ENCODE measurements around the gene VWA2. TPM values are rescaled to one million over a fixed set of nuclear protein-coding genes. Genes with fewer than 3 reads are reported as not detected.

Gene VWA2, protein sequence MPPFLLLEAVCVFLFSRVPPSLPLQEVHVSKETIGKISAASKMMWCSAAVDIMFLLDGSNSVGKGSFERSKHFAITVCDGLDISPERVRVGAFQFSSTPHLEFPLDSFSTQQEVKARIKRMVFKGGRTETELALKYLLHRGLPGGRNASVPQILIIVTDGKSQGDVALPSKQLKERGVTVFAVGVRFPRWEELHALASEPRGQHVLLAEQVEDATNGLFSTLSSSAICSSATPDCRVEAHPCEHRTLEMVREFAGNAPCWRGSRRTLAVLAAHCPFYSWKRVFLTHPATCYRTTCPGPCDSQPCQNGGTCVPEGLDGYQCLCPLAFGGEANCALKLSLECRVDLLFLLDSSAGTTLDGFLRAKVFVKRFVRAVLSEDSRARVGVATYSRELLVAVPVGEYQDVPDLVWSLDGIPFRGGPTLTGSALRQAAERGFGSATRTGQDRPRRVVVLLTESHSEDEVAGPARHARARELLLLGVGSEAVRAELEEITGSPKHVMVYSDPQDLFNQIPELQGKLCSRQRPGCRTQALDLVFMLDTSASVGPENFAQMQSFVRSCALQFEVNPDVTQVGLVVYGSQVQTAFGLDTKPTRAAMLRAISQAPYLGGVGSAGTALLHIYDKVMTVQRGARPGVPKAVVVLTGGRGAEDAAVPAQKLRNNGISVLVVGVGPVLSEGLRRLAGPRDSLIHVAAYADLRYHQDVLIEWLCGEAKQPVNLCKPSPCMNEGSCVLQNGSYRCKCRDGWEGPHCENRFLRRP
- not detected for polyA plus RNA-seq (2013, experiment 1 of 2; ENCODE audit: insufficient read length)
- not detected for polyA plus RNA-seq (2013, experiment 2 of 2; ENCODE audit: insufficient read length)

DNA sequence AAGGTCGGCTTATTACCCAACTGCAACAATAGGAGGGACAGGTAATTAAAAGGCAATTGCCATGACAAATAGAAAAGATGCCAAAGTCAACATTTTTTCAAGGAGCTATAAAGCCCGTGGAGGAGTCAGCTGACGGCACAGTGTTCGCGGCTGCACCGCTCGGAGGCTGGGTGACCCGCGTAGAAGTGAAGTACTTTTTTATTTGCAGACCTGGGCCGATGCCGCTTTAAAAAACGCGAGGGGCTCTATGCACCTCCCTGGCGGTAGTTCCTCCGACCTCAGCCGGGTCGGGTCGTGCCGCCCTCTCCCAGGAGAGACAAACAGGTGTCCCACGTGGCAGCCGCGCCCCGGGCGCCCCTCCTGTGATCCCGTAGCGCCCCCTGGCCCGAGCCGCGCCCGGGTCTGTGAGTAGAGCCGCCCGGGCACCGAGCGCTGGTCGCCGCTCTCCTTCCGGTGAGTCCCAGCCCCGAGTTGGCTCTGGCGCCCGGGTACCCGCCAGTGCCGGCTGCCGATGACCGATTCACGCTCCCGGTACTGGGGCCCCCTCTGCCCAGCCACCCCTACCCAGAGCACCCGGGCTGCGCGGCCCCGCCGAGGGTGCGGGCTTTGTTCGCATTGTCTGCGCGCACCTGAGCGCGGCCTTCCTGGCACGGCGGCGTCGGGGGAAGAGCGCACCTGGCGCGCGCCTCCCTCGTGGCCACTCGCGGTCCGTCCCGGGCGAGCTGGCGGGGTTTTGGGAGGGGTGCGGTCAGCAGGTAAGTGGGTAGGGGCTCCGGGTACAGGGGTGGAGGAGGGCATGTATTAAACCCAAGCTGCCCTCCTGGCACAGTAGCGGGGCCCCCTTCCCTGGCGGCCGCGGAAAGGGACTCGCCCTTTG, at the start of gene VWA2:
VWA2 (plus strand) TSS at position 138 of the 877 bp plus-strand sequence. CDS start 9,460 bp downstream, outside the sequence.
- DNase-seq = no peak

DNA sequence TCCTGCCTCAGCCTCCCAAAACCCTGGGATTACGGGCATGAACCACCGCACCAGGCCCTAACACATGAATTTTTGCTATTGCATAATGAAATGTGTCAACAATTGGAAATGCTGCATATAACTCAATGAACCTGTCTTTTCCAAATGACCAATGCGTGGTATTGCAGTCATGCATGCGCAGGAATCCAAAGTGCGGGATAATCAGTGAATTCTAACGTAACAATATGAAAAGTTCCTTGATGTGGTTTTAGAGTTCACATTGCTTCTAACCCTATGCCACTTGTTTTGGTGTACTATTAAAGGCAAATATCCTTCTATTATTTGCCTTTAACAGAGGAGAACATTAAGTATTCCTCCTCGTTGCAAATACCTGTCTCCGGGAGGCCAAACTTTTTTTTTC, 49.4 kb upstream of the VWA2 start:
- no peak for DNase-seq

DNA sequence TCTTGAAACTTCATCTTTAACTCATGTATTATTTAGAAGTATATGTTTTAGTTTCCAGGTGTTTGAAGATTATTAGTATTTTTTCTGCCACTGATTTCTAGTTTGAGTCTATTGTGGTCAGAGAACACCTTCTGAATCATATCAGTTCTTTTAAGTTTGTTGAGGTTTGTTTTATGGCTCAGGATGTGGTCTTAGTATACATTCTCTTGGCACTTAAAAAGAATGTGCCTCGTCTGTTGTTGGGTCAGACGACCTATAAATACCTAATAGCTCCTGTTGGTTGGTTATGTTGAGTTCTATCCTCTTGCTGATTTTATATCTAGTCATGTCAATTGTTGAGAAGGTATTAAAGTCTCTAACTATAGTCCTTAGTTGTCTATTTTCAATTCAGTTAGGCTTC, 44.0 kb upstream of the VWA2 start:
- DNase-seq = no peak

DNA sequence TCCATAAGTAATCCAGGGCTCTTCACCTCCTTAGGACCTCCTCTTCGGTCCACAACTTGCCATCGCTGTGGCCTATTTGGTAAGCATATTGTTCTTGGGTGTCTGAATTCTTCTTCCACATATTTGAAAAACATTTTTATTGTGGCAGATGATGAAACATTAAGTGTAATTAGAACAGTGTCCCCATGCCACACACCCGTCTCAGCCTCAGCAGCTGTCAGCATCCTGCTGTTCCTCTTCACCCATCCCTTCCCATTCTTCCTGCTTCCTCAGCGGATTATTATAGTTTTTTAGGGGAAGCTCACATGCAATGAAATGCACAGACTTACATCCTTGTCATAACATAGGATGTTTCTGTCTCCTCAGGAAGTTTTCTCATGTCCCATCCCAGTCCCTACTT, 39.8 kb upstream of the VWA2 start:
- DNase-seq = no peak

DNA sequence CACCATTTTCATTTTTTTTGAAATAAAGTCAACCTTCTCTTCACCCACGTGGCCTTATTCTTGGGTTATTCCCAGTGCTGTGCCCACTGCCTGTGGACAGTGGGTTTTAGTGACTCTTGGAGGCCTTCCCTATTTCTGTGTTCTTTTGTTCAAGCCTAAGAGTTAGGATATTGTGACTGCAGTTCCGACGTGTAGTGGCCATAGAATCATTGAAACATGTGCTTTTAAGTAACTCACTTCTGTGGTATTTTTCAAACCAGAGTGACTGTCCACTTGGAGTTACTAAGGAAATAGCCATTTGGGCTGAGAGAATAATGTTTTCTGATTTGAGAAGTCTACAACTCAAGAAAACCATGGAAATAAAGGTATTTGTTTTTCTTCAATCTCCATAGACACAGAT, 36.2 kb upstream of the VWA2 start:
- no peak for DNase-seq

DNA sequence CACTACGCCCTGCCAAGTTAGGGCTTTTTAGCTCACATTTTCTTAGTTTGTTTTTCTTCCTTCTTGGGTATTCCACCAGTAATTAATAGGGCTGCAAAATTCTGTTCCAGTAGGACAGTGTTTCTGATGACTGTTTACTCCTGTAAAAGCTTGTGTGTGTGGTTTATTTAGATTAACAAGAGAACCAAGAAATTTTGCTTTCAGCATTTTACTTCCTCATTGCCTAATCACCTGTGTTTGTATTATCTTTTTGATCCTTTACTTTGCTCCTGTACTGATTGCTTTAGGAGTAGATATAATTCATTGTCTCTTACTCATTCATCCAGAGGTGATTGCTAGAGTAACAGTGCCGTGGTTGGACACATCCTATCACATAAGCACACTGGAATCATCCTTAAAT, 32.2 kb upstream of the VWA2 start:
- no peak for DNase-seq

DNA sequence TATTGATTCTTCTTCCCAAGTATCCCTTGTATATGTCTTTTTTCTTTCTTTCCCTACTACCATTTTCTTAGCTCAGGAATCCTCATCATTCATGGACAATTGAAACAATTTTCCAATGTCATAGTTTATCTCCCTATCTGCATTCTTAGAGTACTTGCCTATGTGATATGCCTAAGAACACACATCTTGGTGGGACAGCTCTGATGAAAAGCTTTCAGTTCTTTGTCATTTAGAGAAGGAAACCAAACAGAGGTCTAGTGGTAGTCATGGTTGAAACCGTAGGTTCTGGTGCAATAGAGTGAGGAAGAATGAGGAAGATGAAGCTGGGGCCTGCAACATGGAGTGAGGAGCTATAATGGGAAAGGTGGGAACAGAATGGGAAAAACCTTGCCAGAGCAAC, 31.7 kb upstream of the VWA2 start:
- DNase-seq = no peak

DNA sequence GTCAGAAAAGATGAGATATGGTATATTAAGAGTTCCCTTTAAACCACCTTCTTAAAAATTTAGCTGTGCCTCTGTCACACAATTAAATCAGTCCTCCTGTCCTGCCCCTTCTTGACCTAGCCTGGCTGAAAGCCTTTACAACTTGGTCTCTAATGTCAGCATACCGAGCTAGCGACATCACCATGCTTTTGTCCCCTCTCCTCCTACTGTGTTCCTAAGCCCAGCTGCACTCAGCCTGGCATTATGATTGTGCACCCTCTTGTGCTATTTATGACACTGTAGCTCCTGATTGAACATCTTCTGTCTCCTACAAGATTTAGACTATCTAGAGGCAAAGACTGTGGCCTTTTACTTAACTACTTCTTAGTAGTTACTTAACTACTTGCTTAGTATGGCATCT, 30.7 kb upstream of the VWA2 start:
- no peak for DNase-seq

DNA sequence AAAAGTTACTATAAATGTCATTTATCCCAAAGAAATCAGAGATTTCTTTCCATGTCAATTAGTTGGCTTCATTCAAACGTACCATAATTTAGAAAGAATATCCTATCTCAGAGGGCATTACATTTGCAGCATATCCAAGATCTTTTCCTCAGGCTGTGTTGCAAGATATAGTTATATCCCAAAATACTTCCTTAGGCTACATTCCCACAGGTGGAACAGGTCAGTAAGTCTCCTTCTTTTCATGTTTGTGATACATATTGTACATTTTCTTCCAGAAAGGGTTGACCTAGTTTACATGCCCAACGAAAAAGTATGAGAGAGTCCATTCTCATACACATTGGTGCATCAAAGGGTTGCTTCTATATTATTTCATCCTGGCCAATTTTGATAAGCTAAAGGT, 26.9 kb upstream of the VWA2 start:
- no peak for DNase-seq

DNA sequence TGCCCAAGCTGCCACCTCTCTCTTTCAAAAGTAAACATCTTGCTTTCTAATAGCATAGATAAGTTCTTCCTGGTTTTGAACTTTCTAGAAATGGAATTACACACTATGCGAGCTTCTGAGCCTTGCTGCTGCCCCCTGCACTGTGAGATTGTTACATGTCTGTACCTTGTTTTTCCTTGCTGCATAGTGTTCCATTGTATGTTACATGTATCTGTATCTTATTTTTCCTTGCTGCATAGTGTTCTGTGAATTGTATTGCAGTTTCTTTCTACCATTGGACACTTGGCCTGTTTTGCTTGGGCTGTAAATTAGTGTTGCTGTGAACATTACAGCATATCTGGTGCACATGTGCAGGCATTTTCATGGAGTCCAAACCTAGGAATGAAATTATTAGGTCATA, 24.0 kb upstream of the VWA2 start:
- no peak for DNase-seq

DNA sequence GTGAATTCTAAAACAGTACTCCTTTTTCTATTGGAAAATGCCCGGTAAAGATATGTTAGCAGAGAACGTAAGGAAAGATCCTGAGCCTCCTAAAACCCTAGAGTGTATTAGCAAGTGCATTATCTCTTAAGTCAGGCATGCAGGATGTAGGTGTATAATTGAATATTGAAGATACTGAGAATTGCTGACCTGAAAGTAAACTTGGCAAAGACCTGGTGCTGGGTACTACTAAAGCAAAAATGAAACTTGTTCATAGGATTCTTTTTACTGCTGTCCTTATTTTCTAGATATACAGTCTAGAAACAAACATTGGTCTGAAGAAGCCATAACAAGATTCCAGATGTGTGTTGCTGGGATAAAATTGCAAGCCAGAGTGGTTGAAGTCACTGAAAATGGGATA, 18.8 kb upstream of the VWA2 start:
- no peak for DNase-seq

DNA sequence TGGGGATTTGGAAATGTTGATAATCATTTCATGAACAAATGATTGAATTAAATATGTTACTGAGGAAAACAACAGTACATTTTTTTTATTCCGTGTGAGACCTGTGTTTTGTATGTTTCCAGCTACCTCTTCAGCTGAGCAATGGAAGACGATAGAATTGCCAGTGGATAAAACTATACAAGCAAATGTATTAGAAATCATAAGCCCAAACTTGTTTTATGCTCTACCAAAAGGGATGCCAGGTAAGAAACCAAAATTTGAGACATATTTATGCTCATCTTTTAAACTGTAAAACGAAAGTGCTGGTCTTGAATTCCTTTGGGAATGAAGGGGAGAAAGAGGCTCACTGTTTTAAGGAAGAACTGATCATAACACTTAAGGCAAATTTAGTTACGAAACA, 17.8 kb upstream of the VWA2 start:
- no peak for DNase-seq

DNA sequence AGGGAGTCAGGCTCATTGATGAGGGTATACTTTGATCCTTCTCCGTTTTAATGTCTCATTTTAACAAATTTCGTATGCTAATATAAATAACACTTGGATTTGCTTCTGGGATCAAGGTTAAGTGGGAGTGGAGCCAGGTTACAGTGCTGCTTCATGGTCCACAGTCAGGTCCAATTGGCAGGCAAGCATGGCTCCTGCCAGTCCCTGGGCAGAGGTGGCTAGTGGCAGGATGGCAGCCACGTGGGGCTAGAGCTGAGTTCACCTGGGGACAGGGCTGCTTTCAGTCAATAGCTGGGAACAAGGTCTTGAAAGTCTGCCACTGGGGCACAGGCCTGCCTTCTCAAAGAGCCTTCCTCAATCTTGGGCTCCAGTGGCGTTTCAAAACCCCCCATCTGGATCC, 16.0 kb upstream of the VWA2 start:
- DNase-seq = no peak

DNA sequence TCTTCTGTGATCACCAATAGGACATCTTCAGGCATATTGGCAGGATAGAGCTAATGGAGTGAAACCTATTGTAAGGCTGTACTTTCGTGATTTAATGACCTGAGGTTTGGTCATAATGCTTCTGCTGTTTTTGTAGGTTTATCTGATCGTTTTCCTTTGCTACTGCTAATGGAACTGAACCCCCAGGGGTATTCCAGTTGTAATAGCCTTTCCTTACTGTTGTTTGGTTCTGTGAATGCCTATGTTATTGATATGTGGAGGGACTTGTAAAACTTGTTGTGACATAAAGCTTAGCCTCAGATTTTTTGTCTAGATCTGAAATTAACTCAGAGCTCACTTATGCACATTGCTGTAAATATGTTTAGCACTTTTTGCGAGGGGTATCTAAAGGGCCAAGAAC, 10.9 kb upstream of the VWA2 start:
- no peak for DNase-seq

DNA sequence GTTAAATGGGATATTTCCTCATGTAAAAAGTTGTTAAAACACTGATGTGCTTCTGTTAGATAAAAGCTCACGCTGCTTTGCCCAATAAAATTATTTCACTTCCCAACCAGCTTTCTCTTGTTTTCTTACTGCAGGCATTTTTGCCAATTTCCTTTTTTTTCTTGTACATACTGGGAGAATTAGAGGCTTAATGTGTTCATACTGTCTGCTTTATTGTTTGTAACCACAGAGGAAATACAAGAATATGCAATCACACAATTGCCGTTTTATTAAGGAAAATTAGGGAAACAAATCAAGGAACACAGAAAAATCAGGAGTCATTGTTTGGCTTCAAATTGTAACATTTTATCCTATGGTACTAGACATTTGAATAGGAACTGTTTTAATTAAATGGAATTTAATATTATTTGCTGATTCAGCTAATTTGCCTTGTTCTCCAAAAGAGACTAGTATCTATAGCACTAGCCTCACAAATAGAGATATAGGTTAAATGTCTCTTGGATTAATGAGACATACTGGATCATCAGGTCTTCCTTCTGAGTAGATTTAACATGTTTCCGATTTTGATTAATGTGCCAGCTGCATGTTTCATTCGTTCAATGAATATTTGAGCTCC, 6.4 kb upstream of the VWA2 start:
- no peak for DNase-seq

DNA sequence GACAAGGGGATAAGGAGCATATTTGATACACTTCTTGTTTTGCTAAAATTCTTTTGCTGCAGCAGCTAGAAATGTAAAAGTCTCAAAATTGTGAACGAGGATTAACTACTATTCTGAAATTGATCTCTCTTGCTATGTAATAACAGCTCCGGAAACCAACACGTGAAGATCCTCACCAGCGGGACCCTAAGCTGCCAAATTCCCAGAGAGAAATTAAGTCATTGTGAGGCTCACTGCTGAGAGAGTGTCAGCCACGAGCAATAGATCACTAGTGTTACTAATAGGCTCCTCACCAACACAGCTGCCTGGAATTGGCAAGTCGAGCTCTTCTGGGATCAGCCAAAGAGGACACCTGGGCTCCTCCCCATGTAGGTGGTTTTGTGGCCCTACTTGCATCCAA, 5.6 kb upstream of the VWA2 start:
- no peak for DNase-seq

DNA sequence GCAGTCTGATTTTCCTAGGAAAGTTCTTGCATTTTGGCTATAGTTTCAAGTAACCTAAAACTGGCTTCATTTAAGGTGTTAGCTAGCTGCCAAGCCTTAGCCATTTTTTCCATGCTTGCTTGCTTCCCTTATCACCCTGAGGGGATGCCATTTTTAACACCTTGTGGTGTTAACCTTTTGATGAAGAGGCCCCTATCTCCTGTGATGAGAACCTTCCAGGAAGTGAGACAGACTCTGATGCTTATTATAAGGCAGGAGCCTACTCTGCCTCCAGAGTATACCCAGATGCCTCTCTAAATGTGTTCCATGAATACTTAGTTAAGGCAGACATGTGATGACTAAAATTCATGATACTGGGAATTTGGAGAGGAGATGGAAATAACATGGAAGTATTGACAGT, 4.9 kb upstream of the VWA2 start:
- no peak for DNase-seq

DNA sequence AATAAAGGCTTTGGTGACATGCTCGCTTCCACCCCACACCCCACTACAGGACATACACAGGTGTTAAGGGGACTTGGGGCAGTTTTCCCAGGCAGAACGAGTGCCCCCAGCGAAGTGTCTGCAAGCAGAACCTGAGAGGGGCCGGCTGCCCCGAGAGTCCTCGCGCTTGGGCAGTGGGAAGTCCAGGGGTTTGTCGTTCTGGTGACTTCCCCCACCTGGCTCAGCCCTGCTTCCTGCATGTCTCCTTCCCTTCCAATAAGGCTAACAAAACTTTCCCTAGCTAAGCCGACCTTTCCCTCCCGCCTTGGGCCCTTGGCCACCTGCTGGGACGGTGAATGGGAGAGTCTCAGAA, 916 bp downstream of the VWA2 start:
- DNase-seq = no peak

DNA sequence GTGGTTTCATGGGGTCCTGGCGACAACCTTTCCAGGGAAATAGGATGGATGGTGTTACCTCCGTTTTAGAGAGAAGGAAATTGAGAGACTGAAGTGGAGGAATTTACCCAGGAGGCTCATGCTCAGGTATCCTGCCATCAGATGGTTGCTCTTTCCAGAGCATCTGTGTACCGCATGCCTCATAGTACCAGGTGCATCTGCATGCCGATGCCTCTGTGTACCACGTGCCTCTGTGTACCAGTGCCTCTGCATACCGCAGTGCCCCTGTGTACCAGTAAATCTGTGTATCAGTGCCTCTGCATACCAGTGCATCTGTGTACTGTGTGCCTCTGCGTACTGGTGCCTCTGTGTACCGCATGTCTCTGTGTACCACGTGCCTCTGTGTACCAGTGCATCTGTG, 3.2 kb downstream of the VWA2 start:
- no peak for DNase-seq

DNA sequence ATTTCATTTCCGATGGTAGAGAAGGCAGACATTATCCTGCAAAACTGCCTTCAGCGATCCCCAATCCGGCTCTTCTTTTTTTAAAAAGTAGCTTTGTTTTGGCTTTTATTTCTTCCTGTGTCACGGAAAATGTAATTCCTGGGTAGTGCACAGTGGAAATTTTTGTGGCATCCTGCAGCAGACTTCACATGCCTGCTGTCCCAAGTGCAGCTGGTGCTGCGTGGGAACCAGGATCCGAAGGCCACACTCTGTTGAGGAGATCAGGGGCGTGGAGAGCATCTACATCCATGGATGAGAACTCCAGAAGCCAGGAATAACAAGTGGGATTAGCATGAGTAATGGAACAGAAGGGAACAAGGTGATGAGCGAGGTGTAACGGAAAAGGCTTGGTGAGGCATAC, 4.6 kb downstream of the VWA2 start:
- DNase-seq = no peak

DNA sequence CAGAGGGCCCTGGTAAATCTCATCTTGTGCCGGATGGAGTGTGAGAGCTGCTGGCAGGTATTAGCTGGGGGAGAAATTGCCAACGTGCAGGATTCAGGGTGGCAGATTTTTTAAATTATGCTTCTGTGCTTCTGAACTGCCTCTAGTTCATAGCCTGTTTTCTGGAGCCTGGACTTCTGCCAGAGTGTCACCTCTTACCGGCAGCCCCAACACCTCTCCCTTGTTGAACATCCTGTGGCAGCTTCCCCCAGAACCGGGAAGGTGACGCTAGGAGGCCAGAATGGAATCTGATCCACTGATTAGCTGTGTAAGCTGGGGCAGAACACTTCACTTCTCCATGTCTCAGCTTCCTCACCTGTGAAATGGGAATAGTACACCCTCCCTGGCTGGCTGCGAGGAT, 5.1 kb downstream of the VWA2 start:
- DNase-seq = no peak

DNA sequence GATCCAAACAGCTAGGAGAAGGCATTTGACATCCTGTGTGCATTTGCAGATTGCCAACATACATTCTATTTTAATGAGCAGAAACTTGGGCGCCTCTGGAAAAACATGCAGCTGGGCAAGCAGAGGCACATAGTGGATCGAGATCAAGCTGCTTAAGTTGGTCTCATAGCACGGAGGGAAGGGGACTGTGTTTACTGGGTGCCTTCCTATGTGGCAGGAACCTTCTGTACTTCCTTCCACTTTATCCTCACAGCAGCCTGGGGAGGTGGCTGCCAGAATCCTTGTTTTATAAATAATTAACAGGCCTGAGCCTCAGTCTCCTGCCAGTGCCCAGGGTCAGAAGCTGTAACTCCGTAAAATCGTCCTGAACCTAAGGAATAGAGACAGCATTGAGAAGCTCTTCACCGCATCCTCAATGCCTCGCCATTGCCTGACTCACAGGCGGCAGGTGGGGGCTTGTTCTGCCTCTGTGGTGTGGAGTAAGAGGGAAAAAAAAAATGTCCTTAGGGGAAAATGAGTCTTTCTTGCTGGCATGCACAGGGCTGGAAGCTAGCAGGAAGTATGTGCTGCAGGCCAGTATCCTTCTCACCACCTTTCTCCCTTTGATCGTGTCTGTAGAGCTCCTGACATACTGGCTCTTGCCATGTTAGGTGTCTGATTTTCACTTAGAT, 6.2 kb downstream of the VWA2 start:
- no peak for DNase-seq
